CD4-positive, alpha-beta T cell (primary cell): ENCODE measurements around the gene RERE. TPM values are rescaled to one million over a fixed set of nuclear protein-coding genes. Genes with fewer than 3 reads are reported as not detected.

Source experiments
- ATAC-seq: fragments of 200-7000 bp; cut with Tn5 transposase; one replicate; pipeline ENCODE4 v1.10.0; 2022; ENCODE audit warnings: mild to moderate bottlenecking; ENCODE audit not compliant: poor library complexity
- CTCF ChIA-PET: fragments of 350-600 bp; sonication (Branson Sonifier 250); formaldehyde crosslinking; loops from one replicate; lab custom pipeline; 2021; ENCODE audit warnings: antibody characterized with exemption, inconsistent platforms; lab: Charles Lee
- POLR2A ChIA-PET: fragments of 350-600 bp; sonication (Branson Sonifier 250); formaldehyde crosslinking; loops from one replicate; lab custom pipeline; 2021; ENCODE audit warnings: antibody characterized with exemption, inconsistent platforms; lab: Charles Lee
- DNase-seq, 14 experiments: peaks; one replicate each; pipeline ENCODE4 v3.0.0-alpha.2; 2013 to 2020; ENCODE audit warnings: mixed read lengths in 2 of 14
- H3K27ac ChIP-seq, 2 donors: one replicate each; pipeline versions ENCODE4 v1.5.1 to v1.7.0; 2013; ENCODE audit warnings: low read length in 2 of 2, low read depth in 1 of 2, mild to moderate bottlenecking in 1 of 2
- H3K27me3 ChIP-seq, 2 experiments: 1 replicate in 1 of 2; 2 replicates in 1 of 2; pipeline versions ENCODE4 v1.6.1 to v1.7.0; 2013; ENCODE audit warnings: low read length in 2 of 2, control low read depth in 1 of 2, mild to moderate bottlenecking in 1 of 2, moderate library complexity in 1 of 2; ENCODE audit not compliant: insufficient read depth in 2 of 2, control insufficient read depth in 1 of 2
- H3K36me3 ChIP-seq: one replicate; pipeline ENCODE4 v1.6.1; 2013; ENCODE audit warnings: low read length, control low read depth; ENCODE audit not compliant: insufficient read depth
- H3K4me1 ChIP-seq: one replicate; pipeline ENCODE4 v1.6.1; 2013; ENCODE audit warnings: low read length, control low read depth; ENCODE audit not compliant: insufficient read depth
- H3K4me3 ChIP-seq: one replicate; pipeline ENCODE4 v1.5.1; 2013; ENCODE audit warnings: mild to moderate bottlenecking, low read length, moderate library complexity
- H3K9me3 ChIP-seq, 2 experiments: 1 replicate in 1 of 2; 2 replicates in 1 of 2; pipeline versions ENCODE4 v1.6.1 to v1.7.0; 2013; ENCODE audit warnings: low read length in 2 of 2, mild to moderate bottlenecking in 2 of 2, control low read depth in 1 of 2, moderate library complexity in 1 of 2; ENCODE audit not compliant: control insufficient read depth in 1 of 2, insufficient read depth in 1 of 2
- H3K27ac Mint-ChIP-seq: one replicate; pipeline ENCODE4 v1.8.0; 2020; ENCODE audit warnings: mixed read lengths
- H3K27me3 Mint-ChIP-seq: one replicate; pipeline ENCODE4 v1.8.0; 2021; ENCODE audit warnings: mixed read lengths
- H3K36me3 Mint-ChIP-seq: one replicate; pipeline ENCODE4 v1.8.0; 2021; ENCODE audit warnings: low read depth, mixed read lengths
- H3K4me1 Mint-ChIP-seq: one replicate; pipeline ENCODE4 v1.8.0; 2021; ENCODE audit warnings: low read depth, mixed read lengths
- H3K4me3 Mint-ChIP-seq: one replicate; pipeline ENCODE4 v1.8.0; 2020; ENCODE audit warnings: mild to moderate bottlenecking, mixed read lengths
- H3K9me3 Mint-ChIP-seq: one replicate; pipeline ENCODE4 v1.8.0; 2020; ENCODE audit warnings: mixed read lengths
- intact Hi-C, 2 experiments: fragments of 100-400 bp; cut with DNase I in 1 of 2; cut with micrococcal nuclease in 1 of 2; formaldehyde crosslinking; loops; one replicate each; pipeline versions ENCODE4 v1.15.1 to v1.9.0; 2023 to 2025; cut with DNase I, micrococcal nuclease
- total RNA-seq, 174 experiments: library from RNA in 2 of 174; stranded (reverse) in 2 of 174; gene quantifications; one replicate each; pipeline ENCODE4 v1.2.3 and lab custom pipeline; 2021 to 2026
- TF ChIP-seq, protein P1 (sequence below): fragments of 200-600 bp; IDR thresholded peaks from one replicate; pipeline ENCODE4 v1.8.0; 2022; ENCODE audit warnings: antibody characterized with exemption, mild to moderate bottlenecking

RERE gene
- total RNA-seq, 2 experiments from 2014 or later = 78.4 to 84.0 TPM

- H3K4me3 Mint-ChIP-seq = no peak overlapping the region
- no peaks in the 10 kb centered on the region for H3K27me3 Mint-ChIP-seq
- H3K27ac ChIP-seq = no peak overlapping the region
- H3K36me3 ChIP-seq = no peaks in the 10 kb centered on the region
- intact Hi-C loops = no loop called here
- H3K4me3 ChIP-seq = no peak overlapping the region
- H3K9me3 ChIP-seq = no peaks in the 10 kb centered on the region
- H3K4me1 Mint-ChIP-seq = peaks cover 4% of the 10 kb centered on the region
- no peak overlapping the region for H3K27ac Mint-ChIP-seq
- CTCF ChIA-PET = no interaction called here
- peaks cover 4% of the 10 kb centered on the region for H3K36me3 Mint-ChIP-seq
- no peaks in the 10 kb centered on the region for H3K9me3 Mint-ChIP-seq
- H3K4me1 ChIP-seq = no peaks in the 10 kb centered on the region
- H3K27me3 ChIP-seq = no peaks in the 10 kb centered on the region
- POLR2A ChIA-PET = no interaction called here
- TF ChIP-seq, protein P1, sequence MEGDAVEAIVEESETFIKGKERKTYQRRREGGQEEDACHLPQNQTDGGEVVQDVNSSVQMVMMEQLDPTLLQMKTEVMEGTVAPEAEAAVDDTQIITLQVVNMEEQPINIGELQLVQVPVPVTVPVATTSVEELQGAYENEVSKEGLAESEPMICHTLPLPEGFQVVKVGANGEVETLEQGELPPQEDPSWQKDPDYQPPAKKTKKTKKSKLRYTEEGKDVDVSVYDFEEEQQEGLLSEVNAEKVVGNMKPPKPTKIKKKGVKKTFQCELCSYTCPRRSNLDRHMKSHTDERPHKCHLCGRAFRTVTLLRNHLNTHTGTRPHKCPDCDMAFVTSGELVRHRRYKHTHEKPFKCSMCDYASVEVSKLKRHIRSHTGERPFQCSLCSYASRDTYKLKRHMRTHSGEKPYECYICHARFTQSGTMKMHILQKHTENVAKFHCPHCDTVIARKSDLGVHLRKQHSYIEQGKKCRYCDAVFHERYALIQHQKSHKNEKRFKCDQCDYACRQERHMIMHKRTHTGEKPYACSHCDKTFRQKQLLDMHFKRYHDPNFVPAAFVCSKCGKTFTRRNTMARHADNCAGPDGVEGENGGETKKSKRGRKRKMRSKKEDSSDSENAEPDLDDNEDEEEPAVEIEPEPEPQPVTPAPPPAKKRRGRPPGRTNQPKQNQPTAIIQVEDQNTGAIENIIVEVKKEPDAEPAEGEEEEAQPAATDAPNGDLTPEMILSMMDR = no peak
- no peak for ATAC-seq
- DNase-seq = no peak
Observed at GRCh38 chr1:8765198-8765597, 52.2 kb downstream of the RERE start.

DNA sequence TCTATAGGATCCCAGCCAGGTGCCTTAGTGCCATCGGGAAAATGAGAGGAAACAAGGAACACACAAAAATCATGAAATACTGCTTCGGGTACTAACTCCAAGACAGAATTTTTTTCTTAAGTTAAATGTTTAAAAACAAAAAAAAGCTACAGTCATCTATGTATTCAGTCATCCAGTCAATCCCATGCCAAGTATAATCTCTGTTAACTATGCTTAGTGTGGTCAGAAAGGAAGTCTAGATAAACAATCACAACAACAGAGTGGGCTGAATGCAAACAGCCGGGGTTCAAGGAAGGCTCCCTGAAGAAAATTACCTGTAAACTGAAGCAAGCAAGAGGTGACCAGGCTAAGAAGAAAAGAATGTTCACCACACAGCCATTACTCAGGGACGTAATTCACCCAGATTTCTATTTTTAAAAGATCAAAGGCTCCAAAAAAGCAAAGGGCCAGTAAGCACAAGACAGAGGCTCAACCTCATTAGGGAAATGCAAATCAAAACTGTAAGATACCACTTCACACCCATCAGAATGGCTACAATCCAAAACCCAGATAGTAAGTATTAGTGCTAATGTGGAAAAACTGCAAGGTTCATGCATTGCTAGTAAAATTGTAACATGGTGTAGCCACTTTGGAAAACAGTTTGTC is 53.0 kb downstream of the RERE start:
- Histone ChIP-seq H3K36me3 (no peaks in the 10 kb centered on the region), H3K27ac (no peak overlapping the region), H3K4me3 (no peak overlapping the region), H3K4me1 (no peaks in the 10 kb centered on the region), H3K9me3 (no peaks in the 10 kb centered on the region), H3K27me3 (no peaks in the 10 kb centered on the region)
- Mint-ChIP-seq H3K9me3 (no peaks in the 10 kb centered on the region), H3K4me1 (peaks cover 4% of the 10 kb centered on the region), H3K27me3 (no peaks in the 10 kb centered on the region), H3K36me3 (peaks cover 4% of the 10 kb centered on the region), H3K4me3 (no peak overlapping the region), H3K27ac (no peak overlapping the region)
- intact Hi-C loops = no loop called here
- ChIA-PET POLR2A (no interaction called here), CTCF (interaction anchor here (0.6 to 0.7 kb wide), 2 partner anchors 45 to 1096 kb away, joined by 3 read pairs; no protein-coding TSS in a partner anchor)
- TF ChIP-seq, protein P1 = no peak
- ATAC-seq (no peak), DNase-seq (no peak)

DNA sequence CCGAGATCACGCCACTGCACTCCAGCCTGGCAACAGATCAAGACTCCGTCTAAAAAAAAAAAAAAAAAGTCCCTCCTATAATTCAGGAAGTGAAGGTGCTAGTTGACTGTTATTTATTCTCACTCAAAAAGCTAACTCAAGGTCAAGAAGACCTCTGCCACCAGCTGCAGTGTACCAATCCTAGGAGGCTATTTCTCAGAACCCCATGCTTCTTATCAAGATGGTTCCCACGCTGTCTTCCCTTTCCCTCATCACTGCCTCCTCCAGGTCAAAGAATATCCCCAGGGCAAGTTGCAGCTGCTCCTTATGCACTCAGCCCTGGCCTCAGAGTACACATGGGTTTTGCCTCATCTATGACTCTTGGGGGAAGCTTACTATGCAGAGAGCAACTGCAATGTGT is 53.6 kb downstream of the RERE start:
- H3K4me1 ChIP-seq = no peaks in the 10 kb centered on the region
- H3K36me3 ChIP-seq = no peaks in the 10 kb centered on the region
- ChIA-PET CTCF (interaction anchor here (0.7 kb wide), 1 partner anchor 45 kb away, joined by 3 read pairs; no protein-coding TSS in a partner anchor), POLR2A (no interaction called here)
- no peak overlapping the region for H3K4me3 ChIP-seq
- intact Hi-C loops = no loop called here
- Mint-ChIP-seq H3K9me3 (no peaks in the 10 kb centered on the region), H3K4me1 (peaks cover 4% of the 10 kb centered on the region), H3K27ac (no peak overlapping the region), H3K36me3 (peaks cover 4% of the 10 kb centered on the region), H3K27me3 (no peaks in the 10 kb centered on the region), H3K4me3 (no peak overlapping the region)
- DNase-seq (no peak), ATAC-seq (no peak)
- H3K9me3 ChIP-seq = no peaks in the 10 kb centered on the region
- TF ChIP-seq, protein P1 = no peak
- H3K27me3 ChIP-seq = no peaks in the 10 kb centered on the region
- no peak overlapping the region for H3K27ac ChIP-seq
